K562 (cell line): ENCODE data around the gene TIAM1. TPM values are rescaled to one million over a fixed set of nuclear protein-coding genes. Genes with fewer than 3 reads are reported as not detected.

Experiments
- ATAC-seq: fragments of 200-7000 bp; cut with Tn5 transposase; 3 replicates; pipeline ENCODE4 v1.9.1; 2020; ENCODE audit warnings: moderate library complexity
- BruUV-seq: library from RNA; stranded (reverse); fragments of 400-500 nt; replicated peaks from 2 replicates; lab custom pipeline; 2021; lab: Mats Ljungman, UMichigan
- CTCF ChIA-PET: fragments of 300-600 bp; formaldehyde crosslinking; extraction: SDS; loops from one replicate; lab custom pipeline; 2021; ENCODE audit warnings: low intra/inter-chr PET ratio; lab: Yijun Ruan, JAX
- POLR2A ChIA-PET: fragments of 300-600, 350-650 bp; sonication (Branson Sonifier 250); formaldehyde crosslinking; extraction: SDS; loops from one replicate; lab custom pipeline; 2021; ENCODE audit warnings: antibody characterized with exemption, inconsistent platforms; lab: Yijun Ruan, JAX
- DNase-seq, 4 experiments: peaks; one replicate each; pipeline versions ENCODE4 v3.0.0 to v3.0.0-alpha.2; 2011 to 2018; ENCODE audit warnings: low spot score in 3 of 4, mixed read lengths in 3 of 4; ENCODE audit errors: extremely low read depth in 1 of 4
- FAIRE-seq: peaks from 2 replicates; lab custom pipeline; 2011; peaks lifted over from hg19 to GRCh38; lab: Jason Lieb, UNC
- H2AFZ ChIP-seq: 2 replicates; pipeline ENCODE4 v1.6.0; 2011; ENCODE audit warnings: low read depth, low read length, control low read depth, inconsistent platforms
- H3K27ac ChIP-seq: fragments of 200-600 bp; 3 replicates; pipeline ENCODE4 v1.8.0; 2011; ENCODE audit warnings: low read depth, mild to moderate bottlenecking, control low read depth, inconsistent platforms, low read length, moderate library complexity, mixed read lengths; ENCODE audit errors: extremely low read depth
- H3K27me3 ChIP-seq, 2 experiments: fragments of 300-600 bp in 1 of 2; 2 replicates in 1 of 2; 3 replicates in 1 of 2; pipeline versions ENCODE4 v1.6.0 to v1.8.0; 2011; ENCODE audit warnings: inconsistent platforms in 2 of 2, low read length in 2 of 2, mild to moderate bottlenecking in 1 of 2, mixed read lengths in 1 of 2, moderate library complexity in 1 of 2; ENCODE audit not compliant: control insufficient read depth in 2 of 2, insufficient read depth in 2 of 2
- H3K36me3 ChIP-seq: fragments of 300-600 bp; 3 replicates; pipeline ENCODE4 v1.8.0; 2011; ENCODE audit warnings: mild to moderate bottlenecking, low read length, inconsistent platforms; ENCODE audit not compliant: control insufficient read depth, insufficient read depth
- H3K4me1 ChIP-seq, 2 experiments: fragments of 200-600 bp in 1 of 2; replicated peaks in 1 of 2; 2 replicates in 1 of 2; 3 replicates in 1 of 2; pipeline versions ENCODE4 v1.5.1 to v1.8.0; 2011; ENCODE audit warnings: inconsistent platforms in 2 of 2, low read length in 2 of 2, mild to moderate bottlenecking in 1 of 2, mixed read lengths in 1 of 2, moderate library complexity in 1 of 2; ENCODE audit not compliant: control insufficient read depth in 2 of 2, insufficient read depth in 2 of 2
- H3K4me2 ChIP-seq: 2 replicates; pipeline ENCODE4 v1.6.1; 2011; ENCODE audit warnings: low read length, control low read depth, inconsistent platforms, mixed read lengths; ENCODE audit not compliant: insufficient read depth
- H3K4me3 ChIP-seq: fragments of 200-600 bp; sonication (generic), shearing (Covaris generic); 2 replicates; pipeline ENCODE4 v1.5.1; 2016; ENCODE audit warnings: control low read depth, inconsistent platforms
- H3K79me2 ChIP-seq: fragments of 200-600 bp; 3 replicates; pipeline ENCODE4 v1.8.0; 2011; ENCODE audit warnings: low read length, inconsistent platforms; ENCODE audit not compliant: control insufficient read depth, insufficient read depth
- H3K9ac ChIP-seq, 2 experiments: 2 replicates each; pipeline versions ENCODE4 v1.6.0 to v1.6.1; 2011; ENCODE audit warnings: low read depth in 2 of 2, low read length in 2 of 2, control low read depth in 1 of 2, inconsistent platforms in 1 of 2, mild to moderate bottlenecking in 1 of 2, mixed read lengths in 1 of 2; ENCODE audit not compliant: insufficient read depth in 1 of 2
- H3K9me1 ChIP-seq: one replicate; pipeline ENCODE4 v1.6.0; 2011; ENCODE audit warnings: inconsistent platforms, mild to moderate bottlenecking, low read length, moderate library complexity; ENCODE audit not compliant: control insufficient read depth, insufficient read depth
- H3K9me3 ChIP-seq: replicated peaks from 2 replicates; pipeline ENCODE4 v1.5.1; 2011; ENCODE audit warnings: low read depth, low read length, inconsistent platforms; ENCODE audit not compliant: control insufficient read depth, insufficient read depth
- H4K20me1 ChIP-seq: replicated peaks from 2 replicates; pipeline ENCODE4 v1.6.1; 2011; ENCODE audit warnings: low read length, inconsistent platforms, mixed read lengths; ENCODE audit not compliant: control insufficient read depth, insufficient read depth
- WGBS: fragments of 100-300 bp; shearing (Covaris generic); methylation state at CpG from one replicate; pipeline ENCODE4 v1.1.6; 2016; ENCODE audit warnings: low coverage, mixed read lengths; ENCODE audit not compliant: insufficient coverage; ENCODE audit errors: missing lambda C conversion rate; 5-methylcytosine and 5-hydroxymethylcytosine counted together
- in situ Hi-C: fragments of 300-500 bp; cut with MboI; formaldehyde crosslinking; loops from 4 replicates; pipeline ENCODE4 v1.15.0; 2018; ENCODE audit warnings: inconsistent platforms, mixed read lengths
- intact Hi-C: fragments of 100-400 bp; cut with micrococcal nuclease; formaldehyde crosslinking; loops from 2 replicates; pipeline ENCODE4 v1.14.2; 2022
- polyA plus RNA-seq, 8 experiments: library from polyadenylated mRNA; depleted of rRNA in 4 of 8; stranded (reverse) in 5 of 8; unstranded in 3 of 8; fragments of >200 nt; fragmentation: Nextera tagmentation in 2 of 8; fragmentation: Illumina TruSeq in 1 of 8; extraction: Ambion mirVana in 2 of 8; extraction: Trizol in 1 of 8; gene quantifications; 2 replicates each; pipeline versions ENCODE4 v1.2.1 to v1.2.3, GENCODE V29; 2011 to 2014; ENCODE audit warnings: inconsistent platforms in 1 of 8, missing spikeins in 1 of 8
- total RNA-seq, 7 experiments: library from RNA; depleted of rRNA in 6 of 7; stranded (reverse); fragments of >200 nt in 6 of 7; fragmentation: Illumina TruSeq in 2 of 7; extraction: Trizol in 2 of 7; gene quantifications; 2 replicates each; pipeline versions ENCODE4 v1.2.1 to v1.2.3, GENCODE V29; 2011 to 2021; ENCODE audit warnings: low replicate concordance in 1 of 7
- TF ChIP-seq, protein P1 (sequence below): fragments of 450-650 bp; IDR thresholded peaks from 2 replicates; pipeline ENCODE4 v1.6.1; 2018; ENCODE audit not compliant: partially characterized antibody

Gene TIAM1
- total and polyA plus RNA-seq, 9 of the 15 experiments (the other 6 are each of a cell fraction or from before 2014, with no cell fraction given), result 0.11 TPM; not detected in 8

DNA sequence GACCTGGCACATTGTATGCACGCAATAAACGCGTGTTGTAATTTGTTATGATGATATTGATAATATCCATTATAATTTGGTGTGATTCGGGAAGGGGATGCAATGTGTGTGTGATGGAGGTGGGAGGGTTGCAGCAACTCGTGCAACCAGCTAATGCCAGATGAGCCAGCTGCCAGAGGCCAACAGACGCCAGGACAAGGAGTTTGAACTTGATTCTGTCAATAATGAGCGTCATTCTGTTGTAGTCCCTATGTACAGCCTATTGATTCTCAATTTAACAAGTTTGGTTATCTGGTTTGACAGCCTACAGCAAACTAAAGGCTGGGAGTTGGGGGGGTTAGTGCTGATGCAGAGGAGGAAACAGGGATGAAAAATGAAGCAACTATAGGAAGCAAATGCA, 35.5 kb downstream of the TIAM1 start:
- Histone ChIP-seq H3K27me3 (peaks cover 0 to 4% of the 10 kb centered on the region in 2 experiments; a peak in 1 of 5 replicates), H3K4me2 (no peak overlapping the region), H3K4me3 (no peak overlapping the region), H3K9ac (no peak overlapping the region), H3K4me1 (no peaks in the 10 kb centered on the region), H3K79me2 (no peaks in the 10 kb centered on the region), H2AFZ (no peak overlapping the region), H3K9me3 (no peaks in the 10 kb centered on the region), H4K20me1 (no peaks in the 10 kb centered on the region), H3K36me3 (no peaks in the 10 kb centered on the region), H3K27ac (no peak overlapping the region), H3K9me1 (no peaks in the 10 kb centered on the region)
- ChIA-PET POLR2A (interaction anchor here (0.8 to 1.1 kb wide), 2 partner anchors 9 to 163 kb away, joined by 3 to 4 read pairs; no protein-coding TSS in a partner anchor), CTCF (no interaction called here)
- DNase-seq, result no peak
- no peak for ATAC-seq
- 6% methylated on average over 7 of the region's 7 CpGs for WGBS
- in situ Hi-C loops, result no loop called here
- intact Hi-C loops, result no loop called here
- BruUV-seq, result no TSS peak
- TF ChIP-seq, protein P1, sequence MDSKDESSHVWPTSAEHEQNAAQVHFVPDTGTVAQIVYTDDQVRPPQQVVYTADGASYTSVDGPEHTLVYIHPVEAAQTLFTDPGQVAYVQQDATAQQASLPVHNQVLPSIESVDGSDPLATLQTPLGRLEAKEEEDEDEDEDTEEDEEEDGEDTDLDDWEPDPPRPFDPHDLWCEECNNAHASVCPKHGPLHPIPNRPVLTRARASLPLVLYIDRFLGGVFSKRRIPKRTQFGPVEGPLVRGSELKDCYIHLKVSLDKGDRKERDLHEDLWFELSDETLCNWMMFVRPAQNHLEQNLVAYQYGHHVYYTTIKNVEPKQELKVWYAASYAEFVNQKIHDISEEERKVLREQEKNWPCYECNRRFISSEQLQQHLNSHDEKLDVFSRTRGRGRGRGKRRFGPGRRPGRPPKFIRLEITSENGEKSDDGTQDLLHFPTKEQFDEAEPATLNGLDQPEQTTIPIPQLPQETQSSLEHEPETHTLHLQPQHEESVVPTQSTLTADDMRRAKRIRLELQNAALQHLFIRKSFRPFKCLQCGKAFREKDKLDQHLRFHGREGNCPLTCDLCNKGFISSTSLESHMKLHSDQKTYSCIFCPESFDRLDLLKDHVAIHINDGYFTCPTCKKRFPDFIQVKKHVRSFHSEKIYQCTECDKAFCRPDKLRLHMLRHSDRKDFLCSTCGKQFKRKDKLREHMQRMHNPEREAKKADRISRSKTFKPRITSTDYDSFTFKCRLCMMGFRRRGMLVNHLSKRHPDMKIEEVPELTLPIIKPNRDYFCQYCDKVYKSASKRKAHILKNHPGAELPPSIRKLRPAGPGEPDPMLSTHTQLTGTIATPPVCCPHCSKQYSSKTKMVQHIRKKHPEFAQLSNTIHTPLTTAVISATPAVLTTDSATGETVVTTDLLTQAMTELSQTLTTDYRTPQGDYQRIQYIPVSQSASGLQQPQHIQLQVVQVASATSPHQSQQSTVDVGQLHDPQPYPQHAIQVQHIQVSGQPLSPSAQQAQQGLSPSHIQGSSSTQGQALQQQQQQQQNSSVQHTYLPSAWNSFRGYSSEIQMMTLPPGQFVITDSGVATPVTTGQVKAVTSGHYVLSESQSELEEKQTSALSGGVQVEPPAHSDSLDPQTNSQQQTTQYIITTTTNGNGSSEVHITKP, result no peak
- TF ChIP-seq, all 486 proteins: peak for 0
- FAIRE-seq, result no peak
